Measurements from ENCODE around the gene DNAJA4. TPM values are rescaled to one million over a fixed set of nuclear protein-coding genes. Genes with fewer than 3 reads are reported as not detected.

DNAJA4 gene
- total and polyA plus RNA-seq, 8 donors = 11.4 to 53.6 (median 30.3) TPM; not detected in 1

DNA sequence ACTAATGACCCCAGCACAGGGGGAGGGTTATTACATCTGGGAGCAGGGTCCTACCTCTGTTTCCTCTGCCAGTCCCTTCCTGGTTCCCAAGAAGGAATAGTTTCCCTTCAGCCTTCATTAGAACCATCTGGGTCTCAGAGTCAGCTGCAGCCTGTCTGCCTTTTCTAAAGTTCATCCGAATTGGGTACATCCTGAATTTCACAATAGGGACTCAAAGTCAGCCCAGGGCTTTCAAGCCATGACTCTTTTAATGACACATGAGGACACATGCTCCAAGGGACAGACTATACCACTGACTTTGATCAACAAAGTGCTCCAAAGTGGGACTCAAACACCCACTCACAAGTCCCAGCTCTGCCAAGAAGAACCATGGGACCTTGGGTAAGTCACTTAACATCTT is 63.1 kb downstream of the DNAJA4 start:
- TF ChIP-seq POLR2A (IDR thresholded peaks at IDR 0.05) (no peak), EP300 (IDR thresholded peaks at IDR 0.05) (no peak), POLR2AphosphoS5 (IDR thresholded peaks at IDR 0.05) (no peak)
- TF ChIP-seq, protein P1, sequence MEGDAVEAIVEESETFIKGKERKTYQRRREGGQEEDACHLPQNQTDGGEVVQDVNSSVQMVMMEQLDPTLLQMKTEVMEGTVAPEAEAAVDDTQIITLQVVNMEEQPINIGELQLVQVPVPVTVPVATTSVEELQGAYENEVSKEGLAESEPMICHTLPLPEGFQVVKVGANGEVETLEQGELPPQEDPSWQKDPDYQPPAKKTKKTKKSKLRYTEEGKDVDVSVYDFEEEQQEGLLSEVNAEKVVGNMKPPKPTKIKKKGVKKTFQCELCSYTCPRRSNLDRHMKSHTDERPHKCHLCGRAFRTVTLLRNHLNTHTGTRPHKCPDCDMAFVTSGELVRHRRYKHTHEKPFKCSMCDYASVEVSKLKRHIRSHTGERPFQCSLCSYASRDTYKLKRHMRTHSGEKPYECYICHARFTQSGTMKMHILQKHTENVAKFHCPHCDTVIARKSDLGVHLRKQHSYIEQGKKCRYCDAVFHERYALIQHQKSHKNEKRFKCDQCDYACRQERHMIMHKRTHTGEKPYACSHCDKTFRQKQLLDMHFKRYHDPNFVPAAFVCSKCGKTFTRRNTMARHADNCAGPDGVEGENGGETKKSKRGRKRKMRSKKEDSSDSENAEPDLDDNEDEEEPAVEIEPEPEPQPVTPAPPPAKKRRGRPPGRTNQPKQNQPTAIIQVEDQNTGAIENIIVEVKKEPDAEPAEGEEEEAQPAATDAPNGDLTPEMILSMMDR (IDR thresholded peaks at IDR 0.05) = no peak
- peaks cover 0 to 5% (median 0%) of the 10 kb centered on the region in 4 donors for H3K4me1 ChIP-seq
- H3K36me3 ChIP-seq = no peaks in the 10 kb centered on the region
- 43 to 82% (median 68%) methylated on average over 1 of the region's 1 CpG for WGBS, 5 donors
- no peak overlapping the region for H3K27ac ChIP-seq
- H3K9me3 ChIP-seq = no peaks in the 10 kb centered on the region
- intact Hi-C loops (cut with DNase I; ENCODE audit: low total_unique reads) = no loop called here
- H3K27me3 ChIP-seq = no peaks in the 10 kb centered on the region
- DNase-seq = no peak
- no peak overlapping the region for H3K4me3 ChIP-seq

DNA sequence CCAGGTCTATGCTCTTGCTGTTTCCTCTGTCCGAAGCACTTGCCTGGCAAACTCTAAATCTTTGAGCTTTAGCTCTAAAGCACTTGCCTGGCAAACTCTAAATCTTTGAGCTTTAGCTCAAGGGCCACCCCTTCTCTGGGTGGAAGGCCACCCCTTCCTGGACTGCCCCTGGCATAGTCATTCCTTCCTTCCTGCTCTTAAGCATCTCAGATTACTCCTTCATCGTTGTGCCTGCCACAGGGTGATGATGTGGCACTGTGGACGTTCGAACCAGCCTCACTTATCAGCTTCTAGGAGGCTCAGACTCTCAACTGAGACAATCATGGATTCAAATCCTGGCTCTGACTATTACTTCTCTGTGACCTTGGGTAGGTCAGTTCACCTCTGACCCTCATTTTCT is 65.3 kb downstream of the DNAJA4 start:
- no peak overlapping the region for H3K4me3 ChIP-seq
- H3K4me1 ChIP-seq = peaks cover 0 to 5% (median 0%) of the 10 kb centered on the region in 4 donors
- 41 to 64% (median 50%) methylated on average over 4 of the region's 4 CpGs for WGBS, 5 donors
- no peaks in the 10 kb centered on the region for H3K9me3 ChIP-seq
- TF ChIP-seq, protein P1 (IDR thresholded peaks at IDR 0.05) = no peak
- TF ChIP-seq POLR2AphosphoS5 (IDR thresholded peaks at IDR 0.05) (no peak), EP300 (IDR thresholded peaks at IDR 0.05) (no peak), POLR2A (IDR thresholded peaks at IDR 0.05) (no peak)
- H3K27me3 ChIP-seq = no peaks in the 10 kb centered on the region
- no peak for DNase-seq
- H3K36me3 ChIP-seq = no peaks in the 10 kb centered on the region
- intact Hi-C loops (cut with DNase I; ENCODE audit: low total_unique reads) = no loop called here
- H3K27ac ChIP-seq = no peak overlapping the region

Small RNA genes within 50 kb of the gene (small RNA-seq; reads per million reads assigned to genes)
- 0 reads per million in 4 donors for gene AC090607.5

Other genes with a start within 250 kb of the DNAJA4 start
- gene TBC1D2B, start 186.9 kb upstream of the DNAJA4 start, total RNA-seq = 10 to 100 TPM; 38.2 to 61.7 (median 58.3) TPM
- 10 to 100 TPM in 2 of 3 donors, 1 to 10 TPM in 1; 9.3 to 12.4 (median 11.7) TPM for gene TBC1D2B, start 186.9 kb upstream of the DNAJA4 start, polyA plus RNA-seq
- under 1 TPM in 2 of 5 donors, not detected in 3; 0.29 to 0.45 TPM for gene SH2D7, start 172.0 kb upstream of the DNAJA4 start, total RNA-seq
- not detected for gene SH2D7, start 172.0 kb upstream of the DNAJA4 start, polyA plus RNA-seq
- 10 to 100 TPM in 1 of 5 donors, 1 to 10 TPM in 2, under 1 TPM in 1, not detected in 1; 0.87 to 20.4 (median 3.4) TPM for gene CIB2, start 133.1 kb upstream of the DNAJA4 start, total RNA-seq
- gene CIB2, start 133.1 kb upstream of the DNAJA4 start, polyA plus RNA-seq = 10 to 100 TPM in 1 of 3 donors, 1 to 10 TPM in 1, under 1 TPM in 1; 0.80 to 13.1 (median 5.2) TPM
- gene IDH3A, start 115.2 kb upstream of the DNAJA4 start, total RNA-seq = 100 to 1,000 TPM in 2 of 5 donors, 10 to 100 TPM in 3; 42.9 to 731 (median 68.4) TPM
- 10 to 100 TPM; 25.5 to 35.3 (median 25.6) TPM for gene IDH3A, start 115.2 kb upstream of the DNAJA4 start, polyA plus RNA-seq
- gene ACSBG1, start 30.0 kb upstream of the DNAJA4 start, total RNA-seq = 1 to 10 TPM in 1 of 5 donors, under 1 TPM in 1, not detected in 3; under 0.01 to 1.5 TPM
- gene ACSBG1, start 30.0 kb upstream of the DNAJA4 start, polyA plus RNA-seq = under 1 TPM; 0.12 to 0.30 (median 0.15) TPM
- 100 to 1,000 TPM in 1 of 5 donors, 10 to 100 TPM in 4; 22.2 to 119 (median 58.4) TPM for gene SKIC8, start 35.0 kb downstream of the DNAJA4 start, total RNA-seq
- 10 to 100 TPM; 40.3 to 60.2 (median 49.3) TPM for gene SKIC8, start 35.0 kb downstream of the DNAJA4 start, polyA plus RNA-seq
- 1 to 10 TPM in 1 of 5 donors, not detected in 4; 2.8 TPM for gene CRABP1, start 75.8 kb downstream of the DNAJA4 start, total RNA-seq
- gene CRABP1, start 75.8 kb downstream of the DNAJA4 start, polyA plus RNA-seq = 1 to 10 TPM in 1 of 3 donors, under 1 TPM in 1, not detected in 1; 0.62 to 4.9 TPM
- gene IREB2, start 173.7 kb downstream of the DNAJA4 start, total RNA-seq = 100 to 1,000 TPM in 4 of 5 donors, 10 to 100 TPM in 1; 34.1 to 248 (median 130) TPM
- 1 to 10 TPM; 7.0 to 9.0 (median 8.5) TPM for gene IREB2, start 173.7 kb downstream of the DNAJA4 start, polyA plus RNA-seq
- 1 to 10 TPM in 4 of 5 donors, under 1 TPM in 1; under 0.01 to 7.6 (median 3.2) TPM for gene HYKK, start 243.0 kb downstream of the DNAJA4 start, total RNA-seq
- 10 to 100 TPM in 1 of 3 donors, 1 to 10 TPM in 2; 5.5 to 11.6 (median 5.9) TPM for gene HYKK, start 243.0 kb downstream of the DNAJA4 start, polyA plus RNA-seq

Data from stomach (tissue), 9 donors.